NOMO-1 treated with DMSO at 0.1 percent for 48 hours (cell line): Measurements from ENCODE around the gene PLCB2.
A peak's percentile ranks its signal among the peaks of the same experiment; 100 is the strongest.

ENCODE experiments used
- DNase-seq: peaks from one replicate; lab custom pipeline; 2025; ENCODE audit not compliant: unreplicated experiment; lab: John Stamatoyannopoulos, UW

The PLCB2 gene

DNA sequence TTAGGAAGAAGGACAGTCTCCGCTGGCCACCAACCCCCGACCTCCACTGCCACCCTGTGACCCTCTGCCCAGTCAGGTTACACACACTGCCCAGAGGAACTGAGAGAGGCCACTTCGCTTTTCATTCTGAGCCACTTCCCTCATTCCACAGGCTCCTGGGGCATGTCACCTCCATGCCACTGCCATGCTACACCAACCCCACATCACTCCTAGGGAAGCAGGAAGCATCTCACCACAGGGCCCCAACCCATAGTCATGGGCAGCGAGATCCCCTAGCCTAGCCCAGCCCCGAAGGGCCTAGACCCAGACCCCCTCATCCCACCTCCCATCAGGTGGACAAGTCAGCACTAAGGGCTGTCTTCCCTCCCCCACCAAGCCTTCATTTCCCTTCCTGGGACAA is 1.4 kb downstream of the PLCB2 start:
- DNase-seq: peak; percentile 25

DNA sequence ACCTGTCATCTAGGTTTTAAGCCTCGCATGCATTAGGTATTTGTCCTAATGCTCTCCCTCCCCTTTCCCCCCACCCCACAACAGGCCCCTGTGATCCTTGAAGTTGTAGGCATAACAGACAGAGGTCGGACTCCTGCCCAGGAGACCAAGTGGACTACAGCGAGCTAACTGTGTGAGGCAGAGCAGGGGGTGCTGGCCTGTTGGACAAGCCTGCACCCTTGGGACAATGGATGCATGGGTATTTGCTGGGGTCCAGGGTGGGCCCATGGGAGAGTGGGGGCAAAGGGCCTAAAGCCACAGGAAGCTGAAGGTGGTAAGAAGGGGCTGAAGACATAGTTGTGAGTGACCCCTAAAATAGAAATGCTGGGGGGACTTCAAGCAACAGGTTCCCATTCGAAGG is 2.5 kb downstream of the PLCB2 start:
- DNase-seq: no peak

DNA sequence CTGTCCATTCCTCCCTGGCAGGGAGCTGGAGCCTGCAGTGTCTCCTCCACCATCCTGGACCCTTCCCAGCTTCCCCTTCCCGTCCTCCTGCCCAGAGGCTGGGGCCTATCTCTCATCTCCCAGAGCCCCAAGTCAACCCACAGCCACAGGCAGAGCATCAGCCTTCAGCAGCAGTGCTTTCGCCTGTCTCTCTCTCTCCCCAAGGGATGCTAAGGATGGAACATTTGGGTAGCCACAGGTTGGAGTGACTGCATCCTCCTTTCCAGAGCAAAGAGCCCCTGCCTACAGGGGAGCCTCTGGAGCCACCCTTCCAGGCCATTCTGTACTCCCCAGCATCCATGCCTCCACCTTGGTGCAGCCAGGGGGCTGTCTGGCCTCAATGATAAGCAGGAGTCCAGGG is 4.2 kb downstream of the PLCB2 start:
- DNase-seq: no peak

DNA sequence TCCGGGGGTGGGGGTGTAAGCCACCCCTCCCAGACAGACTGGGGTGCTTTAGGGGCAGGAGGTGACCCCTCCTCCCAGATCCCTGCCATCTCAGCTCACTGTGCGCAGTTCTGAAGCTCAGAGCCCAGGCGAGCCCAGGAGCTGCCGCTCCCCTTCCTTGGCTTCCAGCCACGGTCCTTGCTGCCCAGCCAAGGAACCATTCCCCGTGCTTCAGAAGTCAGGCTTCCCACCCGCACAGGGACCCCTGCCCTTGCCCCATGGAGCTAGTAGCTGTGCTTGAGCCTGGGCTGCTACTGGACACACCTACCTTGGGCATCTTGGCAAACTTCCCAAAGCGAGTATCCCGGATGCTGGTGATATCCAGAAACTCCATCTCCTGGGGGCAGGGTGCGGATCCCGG is 4.8 kb downstream of the PLCB2 start:
- no peak for DNase-seq

DNA sequence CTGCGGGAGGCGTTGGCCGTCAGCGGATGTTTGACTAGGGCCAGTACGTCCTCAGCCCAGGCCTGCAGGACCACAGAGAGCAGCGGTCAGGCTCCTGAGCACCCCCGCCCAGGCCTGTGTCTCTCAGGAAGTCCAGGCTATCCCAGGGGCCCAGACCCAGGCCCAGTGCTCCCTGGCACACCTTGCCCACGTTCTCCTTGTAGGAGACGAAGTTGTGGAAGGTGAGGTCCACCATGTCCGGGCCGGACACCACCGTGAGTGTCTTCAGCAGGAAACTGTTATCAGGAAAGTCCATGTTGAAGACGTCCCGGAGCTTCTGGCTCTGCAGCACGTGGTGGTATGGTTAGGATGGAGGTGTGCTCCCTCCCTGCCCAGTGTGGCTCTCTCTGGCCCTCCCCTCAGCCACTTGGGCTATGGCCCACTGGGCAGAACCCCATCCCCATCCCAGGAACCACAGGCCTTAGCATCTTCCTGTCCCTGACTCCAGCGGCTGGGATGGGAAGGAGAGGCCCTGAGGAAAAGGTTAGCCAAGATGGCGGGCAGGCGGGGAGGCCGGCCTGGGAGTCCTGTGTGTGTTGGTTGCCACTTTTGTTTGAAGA is 5.3 kb downstream of the PLCB2 start:
- DNase-seq: no peak

DNA sequence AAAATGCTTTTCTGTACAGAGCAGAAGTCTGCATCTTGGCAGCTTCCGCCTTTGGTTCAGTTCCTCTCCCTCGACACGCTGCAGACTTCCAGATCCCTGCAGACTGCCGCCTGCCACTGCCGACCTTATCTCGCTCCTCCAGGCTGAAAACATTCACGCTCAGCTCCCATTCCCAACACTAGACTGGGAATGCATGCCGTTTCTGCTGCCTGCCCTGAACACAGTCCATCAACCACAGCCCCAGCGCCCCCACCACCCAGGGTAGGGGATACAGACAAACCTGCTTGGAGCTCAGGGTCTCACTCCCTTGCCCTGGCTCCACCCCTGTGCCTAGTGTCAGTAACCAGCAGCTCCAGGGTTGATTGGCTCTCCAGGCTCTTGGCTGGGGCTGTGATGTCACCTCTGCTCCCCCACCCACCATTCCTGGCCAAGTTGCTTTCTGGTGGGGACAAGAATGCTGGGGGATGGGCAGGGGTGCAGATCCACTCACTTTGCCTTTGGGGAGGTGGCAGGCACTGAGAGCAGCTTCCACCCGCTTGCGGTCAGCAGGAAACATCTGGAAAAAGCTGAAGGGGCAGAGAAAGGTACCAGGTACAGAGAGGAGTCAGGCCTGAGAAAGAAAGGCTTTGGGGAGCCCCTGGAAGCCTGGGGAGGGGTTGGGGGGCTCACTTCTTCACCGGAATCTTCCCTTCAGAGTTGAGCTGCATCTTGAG is 6.1 kb downstream of the PLCB2 start:
- no peak for DNase-seq

DNA sequence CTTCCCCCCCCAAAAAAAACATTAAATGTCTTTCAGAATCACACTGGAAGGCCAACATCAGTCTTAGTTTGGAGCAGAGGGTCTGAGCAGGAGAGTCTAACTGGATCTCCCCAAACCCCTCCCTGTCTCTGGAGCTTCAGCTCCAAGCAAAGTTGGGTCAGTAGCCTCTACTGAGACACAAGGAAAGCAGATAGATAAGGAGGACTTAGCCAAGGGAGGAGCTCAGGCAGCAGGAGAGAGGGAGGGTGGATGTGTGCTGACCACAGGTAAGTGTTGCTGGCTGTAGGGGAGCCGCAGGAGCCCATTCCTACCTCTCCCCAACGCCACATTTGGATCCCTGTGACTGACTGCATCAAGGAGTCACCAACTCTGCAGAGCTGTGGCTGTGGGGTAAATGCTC is 7.0 kb downstream of the PLCB2 start:
- DNase-seq: no peak

DNA sequence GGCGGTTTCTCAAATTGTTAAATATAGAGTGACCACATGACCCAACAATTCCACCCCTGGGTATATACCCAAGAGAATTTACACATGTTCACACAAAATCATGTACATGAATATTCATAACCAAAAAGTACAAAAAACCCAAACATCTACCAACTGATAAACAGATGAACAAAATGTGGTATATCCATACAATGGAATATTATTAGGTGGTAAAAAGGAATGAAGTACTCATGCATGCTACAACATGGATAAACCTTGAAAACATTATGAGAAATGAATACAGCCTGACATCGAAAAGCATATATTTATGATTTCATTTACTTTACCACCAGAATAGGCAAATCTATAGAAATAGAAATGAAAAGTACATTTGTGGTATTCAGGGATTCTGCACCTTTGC is 7.4 kb downstream of the PLCB2 start:
- no peak for DNase-seq

DNA sequence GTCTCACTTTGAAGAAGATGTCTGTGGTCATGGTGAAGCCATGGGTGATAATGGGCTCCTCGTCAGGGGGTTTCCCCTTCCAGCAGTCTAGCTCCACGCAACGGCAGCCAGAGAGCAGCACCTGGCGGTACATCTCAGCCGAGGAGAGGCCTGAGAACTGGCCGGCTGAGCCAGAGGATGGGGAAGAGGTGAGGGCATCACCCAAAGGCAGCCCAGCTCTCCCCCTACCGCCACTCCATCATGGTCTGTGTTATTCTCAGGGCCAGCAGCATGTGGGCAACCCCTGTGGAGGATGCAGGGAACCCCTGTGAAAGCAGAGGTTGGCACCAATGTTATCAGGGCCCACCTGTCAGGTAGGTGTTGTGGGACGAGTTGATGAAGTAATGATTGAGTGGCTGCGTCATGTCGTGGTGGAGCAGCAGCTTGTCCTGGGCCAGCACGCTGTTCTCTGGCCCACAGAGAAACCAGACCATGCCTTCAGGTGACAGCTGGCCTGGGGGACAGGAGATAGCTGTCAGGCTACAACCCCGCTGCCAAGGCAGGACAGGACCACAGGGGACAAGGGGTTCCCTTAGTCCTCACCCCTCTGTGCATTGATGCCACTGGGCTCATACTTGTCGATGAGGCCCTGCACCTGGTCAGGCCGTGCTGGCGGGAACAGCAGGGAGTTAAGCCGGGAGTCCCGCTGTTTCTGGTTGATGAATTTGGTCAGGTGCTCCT is 9.4 kb downstream of the PLCB2 start:
- no peak for DNase-seq

DNA sequence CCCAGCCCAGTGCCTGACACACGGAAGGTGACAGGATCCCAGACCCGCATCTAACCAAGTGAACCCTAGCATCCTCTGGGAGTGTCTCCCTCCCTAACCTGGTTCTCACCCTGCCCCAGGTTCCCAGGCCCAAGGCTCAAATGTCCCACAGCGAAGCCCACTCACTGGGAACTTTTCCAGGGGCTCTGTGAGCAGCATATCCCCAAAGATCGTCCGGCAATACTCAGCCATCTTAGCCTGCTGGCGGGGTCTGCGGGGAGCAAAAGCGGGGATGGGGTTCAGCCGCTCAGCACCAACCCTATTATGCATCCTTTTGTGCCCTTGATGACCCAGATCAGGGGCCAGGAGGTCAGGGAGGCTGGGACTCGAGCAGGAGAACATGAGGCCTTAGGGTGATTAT is 10.4 kb downstream of the PLCB2 start:
- DNase-seq: no peak

DNA sequence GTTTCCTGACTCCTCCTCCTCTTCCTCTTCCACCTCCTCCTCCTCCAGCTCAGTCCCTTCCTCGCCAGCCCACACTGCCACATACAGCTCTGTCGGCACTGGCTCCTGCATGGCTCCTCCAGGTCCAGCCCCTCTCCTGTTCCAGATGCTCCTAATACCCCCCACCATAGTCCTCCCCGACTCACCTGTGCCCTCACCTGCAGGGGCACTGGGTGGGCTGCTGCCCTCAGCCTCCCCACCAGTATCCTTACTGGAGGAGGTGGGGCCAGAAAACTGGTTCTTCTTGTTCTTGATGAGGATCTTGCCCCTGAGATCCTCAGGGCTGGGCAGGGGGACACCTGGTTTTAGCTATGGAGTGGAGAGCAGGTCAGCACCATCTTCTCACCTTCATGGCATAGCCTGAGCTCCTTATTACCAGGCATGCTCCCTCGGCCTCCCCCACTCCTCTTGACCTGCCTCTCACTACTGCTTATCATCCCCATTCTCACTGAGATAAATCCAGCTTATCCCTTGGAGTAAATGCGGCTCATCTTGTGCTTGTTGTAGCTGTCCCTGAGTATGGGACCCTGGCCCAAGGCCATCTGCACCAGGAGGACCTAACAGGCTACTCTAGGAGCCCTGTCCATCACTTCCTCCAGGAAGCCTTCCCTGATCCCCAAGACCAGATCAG is 11.0 kb downstream of the PLCB2 start:
- DNase-seq: no peak

DNA sequence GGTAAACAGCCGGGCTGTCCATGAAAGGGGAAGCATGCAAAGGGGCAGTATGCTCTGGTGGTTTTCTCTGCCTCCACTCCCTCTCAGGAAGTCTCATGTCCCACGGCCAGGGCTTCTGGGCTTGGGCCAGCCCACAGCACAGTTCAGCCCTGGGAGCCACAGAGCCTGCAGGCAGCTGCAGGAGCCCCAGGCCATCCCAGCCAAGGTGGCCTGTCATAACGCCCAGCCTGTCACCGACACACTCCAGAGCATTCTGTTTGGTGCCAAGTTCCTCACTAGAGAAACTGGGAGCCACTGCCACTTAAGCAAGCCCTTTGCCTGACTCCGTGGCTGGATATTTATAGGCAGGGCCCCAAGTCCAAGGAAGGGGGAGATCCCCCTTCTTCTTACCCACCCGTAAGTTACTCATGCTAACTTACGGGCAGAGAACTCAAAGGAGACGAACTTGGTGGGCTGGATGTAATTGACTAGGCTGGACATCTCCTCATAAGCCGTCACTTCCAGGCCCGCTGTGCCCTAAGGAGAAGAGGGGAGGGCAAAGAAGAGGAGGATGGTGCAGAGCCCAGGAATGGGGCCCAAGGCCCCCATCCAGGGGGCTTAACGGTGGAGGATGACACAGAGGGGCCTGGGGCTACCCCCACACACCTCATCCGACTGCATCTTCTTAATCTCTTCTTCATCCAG is 11.7 kb downstream of the PLCB2 start:
- DNase-seq: no peak

DNA sequence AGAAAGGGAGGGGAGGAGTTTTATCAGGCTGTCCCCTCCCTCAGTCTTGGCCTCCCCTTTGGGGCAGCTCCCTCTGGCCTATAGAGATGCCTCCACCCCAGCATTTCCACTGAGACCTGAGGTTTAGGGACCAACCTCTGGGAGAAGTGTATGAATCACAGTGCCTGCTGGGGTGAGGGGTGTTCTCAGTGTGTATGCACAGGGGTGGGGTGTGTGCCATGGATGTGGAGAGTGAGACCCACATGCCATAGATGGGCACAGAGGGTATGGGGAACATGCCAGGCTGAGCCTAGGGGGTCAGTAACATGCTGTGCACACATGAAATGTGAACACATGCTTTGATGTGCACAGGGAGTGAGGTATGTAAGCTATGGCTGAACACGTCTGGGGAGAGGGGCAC is 12.4 kb downstream of the PLCB2 start:
- no peak for DNase-seq

DNA sequence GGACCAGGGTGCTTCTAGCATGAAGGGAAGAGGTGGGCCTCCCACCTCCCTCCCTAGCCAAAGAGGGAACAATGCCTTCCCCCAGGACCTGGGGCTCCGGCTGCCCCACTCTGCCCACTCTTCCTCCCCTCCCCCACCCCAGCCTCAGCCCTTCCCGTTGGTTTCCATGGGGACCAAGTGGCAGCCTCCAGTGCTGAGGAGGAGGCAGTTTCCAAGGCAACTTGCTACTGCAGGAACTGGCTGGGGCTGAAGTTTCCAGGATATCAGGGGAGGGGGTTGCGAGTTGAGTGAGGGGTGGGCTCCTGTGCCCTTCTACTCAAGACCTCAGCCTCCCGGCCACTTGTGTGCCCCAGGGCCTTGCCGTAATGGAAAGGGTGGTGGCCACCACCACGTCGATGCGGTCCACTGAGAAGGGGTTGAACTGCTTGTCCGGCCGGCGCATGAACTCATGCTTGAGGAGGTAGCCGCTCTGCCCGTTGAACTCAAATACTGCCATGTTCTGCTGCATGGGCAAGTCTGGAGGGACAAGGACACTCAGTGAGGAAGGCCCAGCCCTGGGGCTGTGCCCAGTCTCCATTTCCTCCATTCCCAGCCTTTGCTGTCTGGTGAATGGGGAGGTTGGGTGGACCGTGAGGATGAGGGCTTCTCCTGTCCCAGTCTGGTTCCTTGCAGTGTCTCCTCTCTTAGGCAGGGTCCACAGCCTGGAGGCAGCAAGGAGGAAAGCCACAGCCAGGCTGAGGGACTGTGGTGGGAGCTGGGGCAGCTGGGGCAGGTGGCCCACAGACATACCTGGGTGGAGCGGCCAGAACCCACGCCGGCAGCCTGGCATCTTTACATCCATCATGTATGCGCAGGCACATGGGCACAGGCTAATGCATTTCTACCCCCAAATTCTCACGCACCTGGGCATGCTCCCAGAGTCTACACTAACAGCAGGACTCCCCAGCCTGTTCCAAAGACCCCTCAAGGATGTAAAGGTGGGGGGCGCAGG is 13.5 kb downstream of the PLCB2 start:
- no peak for DNase-seq

DNA sequence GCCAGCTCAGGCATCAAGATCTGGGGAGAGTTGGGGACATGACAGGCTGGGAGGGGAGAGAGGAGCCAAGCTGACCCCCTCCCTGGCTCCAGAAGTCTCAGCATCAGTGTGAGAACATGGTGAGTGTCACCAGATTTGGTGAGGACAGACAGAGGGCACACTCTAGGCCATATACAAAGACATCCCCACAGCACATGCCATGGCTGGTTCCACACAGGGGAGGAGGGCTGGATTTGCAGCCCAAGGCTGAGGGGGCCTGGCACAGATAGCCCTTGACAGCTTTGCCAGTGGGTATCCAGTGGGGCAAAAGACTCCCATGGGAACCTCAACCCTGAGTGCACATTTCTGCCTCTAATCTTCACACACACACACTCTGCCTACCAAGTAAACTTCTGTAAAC is 14.7 kb downstream of the PLCB2 start:
- no peak for DNase-seq

DNA sequence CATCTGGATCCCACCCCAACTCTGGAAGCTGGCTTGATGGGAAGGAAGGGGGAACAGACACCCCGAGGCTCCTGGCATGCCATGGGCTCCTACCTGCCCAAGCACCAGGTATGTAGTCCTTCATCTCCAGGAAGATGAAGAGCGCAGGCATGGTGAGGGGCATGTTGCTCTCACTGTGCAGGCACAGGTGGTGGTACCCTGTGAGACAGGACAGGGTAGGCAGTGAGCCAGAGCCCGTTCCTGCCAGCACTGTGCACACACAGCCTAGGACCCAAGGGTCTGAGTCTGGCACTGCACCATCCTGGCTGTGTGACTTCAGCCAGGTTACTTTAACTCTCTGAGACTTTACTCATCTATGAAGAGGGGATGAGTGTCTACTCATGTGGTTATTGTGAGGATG is 15.5 kb downstream of the PLCB2 start:
- DNase-seq: no peak

DNA sequence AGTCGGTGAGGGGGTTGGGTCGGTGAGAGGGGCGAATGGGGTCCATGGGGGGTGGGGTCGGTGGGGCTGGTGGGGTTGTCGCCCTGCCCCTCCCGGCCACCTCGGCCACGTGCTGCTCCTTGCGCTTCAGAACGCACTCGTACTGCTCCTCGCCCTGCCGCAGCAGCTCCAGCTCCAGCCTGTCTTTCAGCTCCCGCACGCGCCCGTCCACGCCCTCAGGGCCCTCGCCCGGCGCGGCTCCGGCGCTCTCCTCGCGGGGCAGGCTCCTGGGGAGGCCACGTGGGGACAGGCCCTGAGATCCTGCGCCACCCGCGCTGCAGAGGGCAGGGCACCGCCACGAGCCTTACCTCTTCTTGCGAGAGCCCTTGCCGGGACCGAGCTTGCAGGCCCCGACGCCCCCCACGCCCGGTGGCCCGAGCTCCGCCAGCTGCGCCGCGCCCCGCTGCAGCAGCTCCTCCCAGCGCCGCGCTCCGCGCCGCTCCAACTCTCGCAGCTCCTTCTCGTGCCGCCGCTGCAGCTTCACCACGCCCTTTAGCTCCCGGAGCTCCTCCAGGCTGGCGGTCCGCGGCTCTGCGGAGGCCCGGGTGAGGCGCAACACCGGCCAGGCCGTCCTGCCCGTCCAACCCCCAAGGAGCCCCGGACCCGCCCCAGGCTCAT is 16.7 kb downstream of the PLCB2 start:
- no peak for DNase-seq

DNA sequence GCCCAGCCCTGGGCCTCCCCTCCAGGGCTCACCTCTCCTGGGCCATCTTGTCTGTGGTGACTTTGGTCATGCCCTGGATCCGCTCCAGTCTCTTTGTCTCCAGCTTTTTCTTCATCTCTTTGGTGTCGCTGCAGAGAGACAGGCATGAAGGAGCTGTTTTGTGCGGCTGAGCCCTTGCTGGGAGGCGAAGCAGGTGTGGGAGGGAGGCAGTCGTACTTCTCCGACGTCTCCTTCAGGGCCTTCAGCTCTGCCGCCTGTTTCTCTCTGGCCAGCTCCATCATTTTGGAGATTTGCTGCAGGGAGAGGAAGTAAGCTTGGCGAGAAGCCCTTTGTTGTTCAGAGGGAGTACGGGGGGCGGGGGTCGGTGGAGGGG is 17.2 kb downstream of the PLCB2 start:
- DNase-seq: no peak

DNA sequence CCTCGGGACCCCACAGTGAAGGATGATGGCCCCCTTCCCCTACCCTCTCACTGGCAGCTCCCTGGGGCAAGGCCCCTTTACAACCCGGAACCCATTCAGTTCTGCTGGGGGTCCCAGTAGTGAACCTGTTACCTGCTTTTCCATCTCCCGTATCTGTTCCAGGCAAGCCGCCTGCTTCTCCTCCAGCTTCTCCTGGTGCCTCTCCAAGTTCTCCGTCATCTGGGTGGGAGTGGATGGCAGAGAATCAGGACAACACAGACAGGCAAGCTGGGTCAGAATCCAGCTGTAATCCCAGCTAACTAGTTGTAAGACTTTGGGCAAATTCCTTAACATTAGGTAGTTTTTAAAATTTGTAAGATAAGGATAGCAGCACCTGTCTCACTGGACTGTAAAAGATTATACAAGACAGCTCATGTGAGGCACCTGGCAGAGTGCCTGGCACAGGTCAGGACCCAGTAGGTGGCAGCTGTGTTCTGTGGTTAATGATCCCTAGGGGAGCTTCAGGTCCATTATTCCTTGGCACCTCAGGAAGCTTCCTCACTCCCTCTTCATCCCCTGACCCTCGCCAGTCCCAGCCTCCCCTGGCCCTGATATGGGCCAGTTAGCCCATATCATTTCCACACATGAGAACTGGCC is 18.5 kb downstream of the PLCB2 start:
- DNase-seq: no peak
